ENCODE measurements around the gene RAB31. TPM values are rescaled to one million over a fixed set of nuclear protein-coding genes. Genes with fewer than 3 reads are reported as not detected.
"Not testable (repeated sequence)": the region's sequence is repeated elsewhere in the genome, so short reads cannot be mapped to it uniquely, and the experiment has no call there.

Gene RAB31
- total and polyA plus RNA-seq, 5 experiments from 2014 or later: 0.74 to 2.2 (median 1.3) TPM

DNA sequence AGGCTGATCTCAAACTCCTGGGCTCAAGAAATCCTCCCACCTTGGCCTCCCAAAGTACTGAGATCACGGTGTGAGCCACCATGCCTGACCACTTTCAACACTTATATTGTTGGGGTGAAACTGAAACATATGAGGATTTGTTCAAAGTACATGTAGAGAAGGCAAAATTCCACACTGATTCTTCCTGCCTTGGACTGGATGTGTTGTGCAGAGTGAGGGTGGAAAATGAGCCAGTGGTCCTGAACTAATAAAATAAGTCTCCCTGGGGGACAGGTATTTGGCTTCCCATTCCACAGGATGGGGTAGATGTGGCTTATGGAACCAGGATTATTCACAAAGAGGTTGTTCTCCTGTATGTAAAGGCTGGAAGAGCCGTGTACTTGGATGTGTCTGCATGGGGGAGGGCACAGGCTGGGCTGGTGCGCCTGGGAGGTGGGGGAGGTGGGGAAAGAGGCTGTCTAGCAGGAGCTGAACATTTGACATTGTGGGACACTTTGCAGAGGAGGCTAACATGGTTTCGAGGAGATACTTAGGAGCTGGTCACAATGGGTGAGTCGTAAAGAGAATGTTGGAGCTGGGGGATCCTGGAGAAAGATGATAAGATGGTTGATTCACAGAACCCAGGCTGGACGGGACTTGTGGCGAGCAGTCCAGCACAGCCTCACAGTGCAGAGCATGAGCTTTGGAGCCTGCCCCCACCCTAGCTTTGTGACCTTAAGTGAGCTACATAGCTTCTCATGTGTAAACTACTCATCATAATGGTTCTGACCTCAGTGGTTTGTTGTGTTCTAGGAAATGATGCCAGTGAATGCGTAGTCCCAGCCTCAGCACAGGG is 177.3 kb downstream of the RAB31 start, which contains the start of gene TXNDC2:
Gene TXNDC2, plus strand, starts transcription at position 804 of the 835 bp plus-strand sequence. CDS start 708 bp downstream, outside the sequence.
- H3K36me3 Mint-ChIP-seq: no peaks in the 10 kb centered on the region
- H3K27ac Mint-ChIP-seq: no peak within 1 kb of the TSS
- POLR2A ChIA-PET: no interaction called here
- no peaks in the 10 kb centered on the region for H3K9me3 Mint-ChIP-seq
- DNase-seq (no peak), ATAC-seq (no peak)
- no peak within 1 kb of the TSS for H3K4me3 Mint-ChIP-seq
- H3K4me1 Mint-ChIP-seq: no peaks in the 10 kb centered on the region
- no peaks in the 10 kb centered on the region for H3K27me3 Mint-ChIP-seq

DNA sequence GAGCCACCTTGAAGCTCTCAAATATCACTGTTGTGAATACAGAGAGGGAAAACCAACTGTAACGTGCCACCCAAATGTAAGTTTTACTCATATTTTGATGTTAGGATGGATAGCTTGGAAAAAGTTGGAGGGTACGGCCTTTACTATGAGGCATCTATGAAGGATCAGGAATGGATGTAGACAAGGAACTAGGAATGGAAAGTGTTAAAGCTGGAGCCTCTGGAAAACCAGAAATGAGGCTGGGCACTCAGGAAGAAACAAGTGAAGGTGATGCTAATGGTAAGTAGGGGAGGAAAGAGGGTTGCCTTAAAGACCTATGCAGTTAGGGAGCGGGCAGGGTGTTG is 177.9 kb downstream of the RAB31 start:
- no peak overlapping the region for H3K27ac Mint-ChIP-seq
- DNase-seq: no peak
- H3K36me3 Mint-ChIP-seq: no peaks in the 10 kb centered on the region
- no peaks in the 10 kb centered on the region for H3K27me3 Mint-ChIP-seq
- no peaks in the 10 kb centered on the region for H3K4me1 Mint-ChIP-seq
- POLR2A ChIA-PET: interaction anchor here (0.6 kb wide), 1 partner anchor 13 kb away, joined by 3 read pairs; no protein-coding TSS in a partner anchor
- ATAC-seq: no peak
- no peak overlapping the region for H3K4me3 Mint-ChIP-seq
- no peaks in the 10 kb centered on the region for H3K9me3 Mint-ChIP-seq

GRCh38 chr18:9887992-9888391 is 179.9 kb downstream of the RAB31 start:
- DNase-seq (no peak), ATAC-seq (no peak)
- Mint-ChIP-seq H3K4me3 (no peak overlapping the region), H3K4me1 (no peaks in the 10 kb centered on the region), H3K9me3 (no peaks in the 10 kb centered on the region), H3K27ac (no peak overlapping the region), H3K36me3 (no peaks in the 10 kb centered on the region), H3K27me3 (peaks cover 0 to 2% (median 0%) of the 10 kb centered on the region in 5 donors)
- POLR2A ChIA-PET: no interaction called here

DNA sequence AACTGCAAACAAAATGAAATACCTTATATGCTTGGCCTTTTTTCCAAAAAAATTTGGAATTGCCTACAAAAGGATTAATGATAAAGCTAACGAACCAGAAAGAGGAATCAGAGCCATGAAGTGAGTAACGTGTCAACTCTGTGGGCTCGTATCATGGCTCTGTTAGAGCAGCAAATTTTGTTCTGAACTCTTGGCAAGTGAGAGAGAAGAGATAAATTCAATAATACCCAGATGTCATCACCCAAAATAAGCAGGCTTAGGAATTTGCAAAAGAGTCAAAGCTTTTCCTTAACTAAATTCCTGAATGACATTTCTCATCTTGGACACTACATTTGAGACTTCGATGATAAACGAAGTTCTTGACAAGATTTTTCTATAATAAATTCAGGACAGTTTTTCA is 182.1 kb downstream of the RAB31 start:
- POLR2A ChIA-PET: no interaction called here
- no peaks in the 10 kb centered on the region for H3K36me3 Mint-ChIP-seq
- ATAC-seq (no peak), DNase-seq (no peak)
- peaks cover 0 to 2% (median 0%) of the 10 kb centered on the region in 5 donors for H3K27me3 Mint-ChIP-seq
- no peak overlapping the region for H3K4me3 Mint-ChIP-seq
- H3K27ac Mint-ChIP-seq: no peak overlapping the region
- H3K9me3 Mint-ChIP-seq: no peaks in the 10 kb centered on the region
- H3K4me1 Mint-ChIP-seq: no peaks in the 10 kb centered on the region

DNA sequence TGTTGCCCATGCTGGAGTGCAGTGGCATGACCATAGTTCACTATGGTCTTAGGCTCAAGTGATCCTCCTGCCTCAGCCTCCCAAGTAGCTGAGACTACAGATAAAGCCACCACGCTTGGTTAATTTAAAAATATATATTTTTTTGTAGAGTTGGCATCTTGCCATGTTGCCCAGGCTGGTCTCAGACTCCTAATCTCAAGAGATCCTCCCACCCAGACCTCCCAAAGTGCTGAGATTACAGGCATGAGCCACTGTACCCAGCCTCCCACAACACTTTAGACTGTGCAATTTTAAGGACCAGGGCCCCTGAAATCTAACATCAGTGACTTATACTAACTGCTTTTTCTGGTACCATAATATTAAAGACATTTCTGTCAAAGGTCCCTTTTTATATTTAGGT is 182.9 kb downstream of the RAB31 start:
- H3K36me3 Mint-ChIP-seq: no peaks in the 10 kb centered on the region
- H3K4me3 Mint-ChIP-seq: no peak overlapping the region
- POLR2A ChIA-PET: no interaction called here
- DNase-seq: no peak
- no peak for ATAC-seq
- H3K9me3 Mint-ChIP-seq: no peaks in the 10 kb centered on the region
- H3K4me1 Mint-ChIP-seq: no peaks in the 10 kb centered on the region
- peaks cover 0 to 2% (median 0%) of the 10 kb centered on the region in 5 donors for H3K27me3 Mint-ChIP-seq
- H3K27ac Mint-ChIP-seq: no peak overlapping the region

DNA sequence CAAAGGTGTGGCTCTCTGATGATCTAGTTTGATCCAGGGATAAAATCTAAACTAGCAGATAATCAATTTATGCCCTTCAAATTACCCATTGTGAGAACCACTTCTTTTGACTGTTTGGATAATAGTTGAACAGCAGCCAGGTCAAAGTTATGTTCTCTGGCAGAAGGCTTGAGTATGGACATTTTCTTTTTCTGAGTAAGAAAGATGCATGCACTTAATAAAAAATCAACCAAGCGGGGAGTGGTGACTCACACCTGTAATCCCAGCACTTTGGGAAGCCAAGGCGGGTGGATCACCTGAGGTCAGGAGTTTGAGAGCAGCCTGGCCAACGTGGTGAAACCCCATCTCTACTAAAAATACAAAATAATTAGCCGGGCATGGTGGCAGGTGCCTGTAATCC is 183.4 kb downstream of the RAB31 start:
- H3K27me3 Mint-ChIP-seq, ATAC-seq, POLR2A ChIA-PET, H3K9me3 Mint-ChIP-seq, H3K27ac Mint-ChIP-seq, H3K36me3 Mint-ChIP-seq, DNase-seq, H3K4me1 Mint-ChIP-seq, H3K4me3 Mint-ChIP-seq: not testable (repeated sequence)

DNA sequence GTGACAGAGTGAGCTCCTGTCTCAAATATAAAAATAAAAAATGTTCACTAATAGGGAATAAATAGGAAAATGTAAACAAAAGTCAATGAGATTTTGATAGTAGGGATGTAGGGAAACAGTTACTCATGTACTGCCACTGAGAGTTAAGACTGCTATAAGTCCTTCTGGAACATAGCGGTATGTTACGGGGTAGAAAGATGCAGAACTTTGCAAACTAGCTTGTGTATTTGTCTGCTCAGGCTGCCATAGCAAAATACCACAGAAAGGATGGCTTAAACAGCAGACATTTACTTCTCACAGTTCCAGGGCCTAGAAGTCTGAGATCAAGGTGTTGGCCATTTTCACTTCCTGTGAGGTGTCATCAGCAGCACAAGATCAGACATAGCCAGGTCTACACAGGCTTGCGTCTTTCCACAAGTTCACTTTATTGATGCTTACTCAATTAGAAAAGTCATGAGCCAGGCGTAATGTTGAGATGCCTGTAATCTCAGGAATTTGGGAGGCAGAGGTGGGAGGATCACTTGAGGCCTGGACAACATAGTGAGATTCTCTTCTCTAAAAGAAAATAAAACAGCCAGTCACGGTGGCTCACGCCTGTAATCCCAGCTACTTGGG is 186.5 kb downstream of the RAB31 start:
- Mint-ChIP-seq H3K27ac (no peak overlapping the region), H3K36me3 (no peaks in the 10 kb centered on the region), H3K4me1 (no peaks in the 10 kb centered on the region), H3K4me3 (no peak overlapping the region), H3K9me3 (no peaks in the 10 kb centered on the region), H3K27me3 (peaks cover 0 to 2% (median 0%) of the 10 kb centered on the region in 5 donors)
- ATAC-seq (no peak), DNase-seq (no peak)
- POLR2A ChIA-PET: no interaction called here

DNA sequence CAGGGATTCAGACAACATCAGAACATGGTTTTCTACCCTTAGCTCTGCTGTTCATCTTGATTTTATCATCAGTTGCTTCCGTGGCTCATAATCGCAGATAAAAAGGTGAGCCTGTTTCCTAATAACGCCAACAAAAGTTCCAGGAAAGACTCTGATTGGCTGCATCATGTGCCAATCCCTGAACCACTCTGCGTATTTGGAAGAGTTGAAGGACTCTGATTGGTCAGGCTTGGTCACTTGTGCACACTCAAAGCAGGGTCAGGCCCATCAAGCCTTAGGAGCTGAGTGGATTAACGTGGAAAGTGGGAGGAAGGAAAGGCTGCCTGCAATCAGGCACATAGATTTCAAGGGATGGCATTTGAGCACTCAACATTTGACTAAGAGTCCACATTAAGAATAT is 189.0 kb downstream of the RAB31 start:
- no peak for DNase-seq
- no peaks in the 10 kb centered on the region for H3K36me3 Mint-ChIP-seq
- H3K27ac Mint-ChIP-seq: no peak overlapping the region
- peaks cover 0 to 2% (median 0%) of the 10 kb centered on the region in 5 donors for H3K27me3 Mint-ChIP-seq
- no peak overlapping the region for H3K4me3 Mint-ChIP-seq
- H3K9me3 Mint-ChIP-seq: no peaks in the 10 kb centered on the region
- POLR2A ChIA-PET: no interaction called here
- no peaks in the 10 kb centered on the region for H3K4me1 Mint-ChIP-seq
- no peak for ATAC-seq

DNA sequence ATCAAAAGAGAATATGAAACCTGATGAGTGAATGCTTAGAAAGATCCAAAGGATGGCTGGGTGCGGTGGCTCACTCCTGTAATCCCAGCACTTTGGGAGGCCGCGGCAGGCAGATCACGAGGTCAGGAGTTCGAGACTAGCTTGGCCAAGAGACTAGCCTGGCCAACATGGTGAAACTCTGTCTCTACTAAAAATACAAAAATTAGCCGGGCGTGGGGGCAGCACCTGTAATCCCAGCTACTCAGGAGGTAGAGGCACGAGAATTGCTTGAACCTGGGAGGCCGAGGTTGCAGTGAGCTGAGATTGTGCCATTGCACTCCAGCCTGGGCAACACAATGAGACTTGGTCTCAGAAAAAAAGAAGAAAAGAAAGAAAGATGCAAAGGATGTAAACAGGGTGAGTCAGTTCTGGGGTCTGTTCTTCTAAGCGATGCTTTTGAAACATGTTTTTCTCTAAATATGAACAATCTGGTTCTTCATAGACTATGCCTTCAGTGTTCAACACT is 189.7 kb downstream of the RAB31 start:
- H3K4me1 Mint-ChIP-seq, DNase-seq, H3K4me3 Mint-ChIP-seq, H3K27ac Mint-ChIP-seq, H3K9me3 Mint-ChIP-seq, POLR2A ChIA-PET, ATAC-seq, H3K36me3 Mint-ChIP-seq, H3K27me3 Mint-ChIP-seq: not testable (repeated sequence)

GRCh38 chr18:9898792-9899549 is 190.9 kb downstream of the RAB31 start:
- DNase-seq: no peak
- Mint-ChIP-seq H3K27me3 (peaks cover 0 to 6% (median 3%) of the 10 kb centered on the region in 5 donors), H3K4me3 (no peak overlapping the region), H3K27ac (no peak overlapping the region), H3K36me3 (peaks cover 0 to 3% (median 0%) of the 10 kb centered on the region in 3 donors), H3K4me1 (no peaks in the 10 kb centered on the region), H3K9me3 (no peaks in the 10 kb centered on the region)
- POLR2A ChIA-PET: interaction anchor here (0.6 kb wide), 1 partner anchor 13 kb away, joined by 3 read pairs; no protein-coding TSS in a partner anchor
- no peak for ATAC-seq

- not testable (repeated sequence) for H3K4me1 Mint-ChIP-seq
Measured at GRCh38 chr18:9899550-9899930, 191.4 kb downstream of the RAB31 start.

GRCh38 chr18:9900699-9901098 is 192.6 kb downstream of the RAB31 start:
- no peak for ATAC-seq
- Mint-ChIP-seq H3K9me3 (no peaks in the 10 kb centered on the region), H3K4me1 (no peaks in the 10 kb centered on the region), H3K27me3 (peaks cover 2 to 9% (median 5%) of the 10 kb centered on the region in 5 donors), H3K27ac (no peak overlapping the region), H3K4me3 (no peak overlapping the region), H3K36me3 (peaks cover 0 to 3% (median 0%) of the 10 kb centered on the region in 3 donors)
- DNase-seq: no peak
- POLR2A ChIA-PET: no interaction called here

More at GRCh38 chr18:9899550-9899930, 191.4 kb downstream of the RAB31 start:
- POLR2A ChIA-PET: interaction anchor here (0.6 kb wide), 1 partner anchor 13 kb away, joined by 3 read pairs; no protein-coding TSS in a partner anchor
- H3K4me3 Mint-ChIP-seq, H3K27me3 Mint-ChIP-seq, ATAC-seq, DNase-seq, H3K9me3 Mint-ChIP-seq, H3K36me3 Mint-ChIP-seq, H3K27ac Mint-ChIP-seq: not testable (repeated sequence)

DNA sequence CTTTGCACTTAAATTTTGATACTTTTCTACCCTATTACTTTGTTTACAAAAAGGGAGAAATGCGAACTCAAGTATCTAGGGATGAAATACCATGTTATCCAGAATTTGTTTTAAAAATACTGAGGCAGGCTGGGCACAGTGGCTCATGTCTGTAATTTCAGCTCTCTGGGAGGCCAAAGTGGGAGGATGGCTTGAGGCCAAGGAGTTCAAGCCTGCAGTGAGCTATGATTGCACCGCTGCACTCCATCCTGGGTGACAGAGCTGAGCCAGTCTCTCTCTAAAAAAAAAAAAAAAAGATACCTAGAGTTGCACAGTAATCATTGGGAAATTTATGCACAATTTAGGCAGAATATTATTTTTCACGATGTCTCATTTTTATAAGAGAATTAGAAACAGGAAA is 193.3 kb downstream of the RAB31 start:
- no peaks in the 10 kb centered on the region for H3K4me1 Mint-ChIP-seq
- peaks cover 0 to 3% (median 0%) of the 10 kb centered on the region in 3 donors for H3K36me3 Mint-ChIP-seq
- POLR2A ChIA-PET: no interaction called here
- DNase-seq (no peak), ATAC-seq (no peak)
- no peak overlapping the region for H3K27ac Mint-ChIP-seq
- no peak overlapping the region for H3K4me3 Mint-ChIP-seq
- H3K27me3 Mint-ChIP-seq: peaks cover 3 to 12% (median 9%) of the 10 kb centered on the region in 5 donors
- H3K9me3 Mint-ChIP-seq: no peaks in the 10 kb centered on the region
